Activated naive CD4-positive, alpha-beta T cell treated with anti-CD3 and anti-CD28 coated beads, Interleukin-2, amount 50 U/mL, for 24 hours (primary cell): Measurements from ENCODE around the gene NPHP4.

Experiments
- H3K27ac Mint-ChIP-seq: one replicate; pipeline ENCODE4 v1.8.0; 2021; ENCODE audit warnings: mild to moderate bottlenecking, mixed read lengths
- H3K27me3 Mint-ChIP-seq: one replicate; pipeline ENCODE4 v1.8.0; 2021; ENCODE audit warnings: mixed read lengths
- H3K36me3 Mint-ChIP-seq: one replicate; pipeline ENCODE4 v1.8.0; 2021; ENCODE audit warnings: mixed read lengths
- H3K4me1 Mint-ChIP-seq: one replicate; pipeline ENCODE4 v1.8.0; 2021; ENCODE audit warnings: mixed read lengths
- H3K4me3 Mint-ChIP-seq: one replicate; pipeline ENCODE4 v1.8.0; 2021; ENCODE audit warnings: mild to moderate bottlenecking, mixed read lengths
- H3K9me3 Mint-ChIP-seq: one replicate; pipeline ENCODE4 v1.8.0; 2021; ENCODE audit warnings: mixed read lengths

The NPHP4 gene

DNA sequence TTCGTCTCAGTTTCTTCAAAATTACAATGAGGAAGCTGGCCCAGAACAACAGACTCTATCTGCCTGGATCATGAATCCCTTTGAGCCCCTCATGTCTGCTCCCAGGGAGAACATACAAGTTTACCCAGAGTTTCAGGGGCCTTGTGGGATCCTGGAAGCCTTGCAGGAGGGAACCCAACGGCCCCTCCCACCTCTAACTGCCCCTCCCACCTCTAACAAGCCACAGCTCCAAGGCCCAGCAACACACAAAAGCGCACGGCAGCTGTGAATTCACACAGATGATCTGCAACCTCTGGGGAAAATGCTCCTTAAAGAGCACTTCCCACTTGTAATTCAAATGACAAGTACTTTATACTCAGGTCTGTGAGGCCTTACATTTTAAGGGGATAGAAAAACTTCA, 113.3 kb downstream of the NPHP4 start:
- Mint-ChIP-seq H3K27me3 (no peaks in the 10 kb centered on the region), H3K9me3 (no peaks in the 10 kb centered on the region), H3K4me3 (no peak overlapping the region), H3K36me3 (peaks cover 19% of the 10 kb centered on the region), H3K4me1 (no peaks in the 10 kb centered on the region), H3K27ac (no peak overlapping the region)

DNA sequence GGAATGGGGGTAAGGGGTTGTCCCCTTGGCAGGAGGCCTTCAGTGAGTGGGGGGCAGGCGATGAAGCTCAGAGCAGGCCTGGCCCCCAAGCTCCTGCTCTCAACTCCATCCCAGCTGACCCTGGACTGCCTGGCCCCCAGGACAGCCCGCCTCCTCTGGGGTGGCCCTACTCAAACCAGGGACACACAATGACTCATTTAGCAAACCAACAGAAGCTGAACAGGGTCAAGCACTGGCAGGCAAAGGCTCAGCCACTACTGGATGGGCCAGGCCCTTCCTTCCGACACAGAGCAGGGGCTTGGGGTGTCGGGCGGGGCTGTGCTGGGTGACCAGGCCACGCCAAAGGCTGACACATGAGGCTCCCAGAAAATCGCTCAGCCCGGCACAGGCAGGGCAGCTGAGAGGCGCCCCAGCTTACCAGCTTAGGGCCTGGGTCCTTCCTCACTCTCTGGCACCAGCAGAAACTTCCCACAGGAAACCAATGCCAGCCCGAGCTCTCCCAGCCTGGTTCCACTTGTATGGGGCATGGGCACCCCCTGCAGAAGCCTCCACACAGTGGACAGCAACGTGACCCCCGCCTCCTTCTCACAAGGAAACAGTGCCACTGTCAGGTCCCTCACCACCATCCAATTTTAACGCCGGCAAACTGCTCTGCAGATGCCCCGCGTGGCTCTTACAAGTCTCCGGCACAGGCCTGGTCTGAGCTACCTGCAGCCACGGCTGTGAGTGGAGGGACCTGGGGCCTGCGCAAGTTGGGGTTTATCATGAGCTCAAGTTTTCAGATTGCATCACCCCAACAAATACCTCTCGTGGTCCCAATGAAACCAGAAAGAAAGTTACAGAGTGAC, 114.3 kb downstream of the NPHP4 start:
- no peaks in the 10 kb centered on the region for H3K4me1 Mint-ChIP-seq

DNA sequence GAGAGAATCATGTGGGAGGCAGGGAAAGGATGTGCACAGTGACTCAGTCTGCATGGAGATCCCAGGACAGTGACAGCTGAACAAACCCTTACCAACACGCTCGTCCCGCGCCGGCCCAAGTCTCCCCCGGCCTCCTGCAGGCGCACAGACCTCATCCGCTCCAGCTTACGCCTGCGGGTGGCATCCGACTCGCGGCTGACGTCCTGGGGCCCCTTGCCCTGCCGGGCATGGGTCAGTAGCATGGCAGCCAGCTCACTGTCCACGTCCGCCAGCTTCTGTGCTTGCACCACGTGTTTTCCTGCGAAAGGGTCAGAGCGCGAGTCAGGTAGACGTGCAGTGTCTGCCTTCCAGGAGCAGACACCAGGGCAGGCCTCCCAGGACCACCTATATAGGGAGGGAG, 115.2 kb downstream of the NPHP4 start:
- no peaks in the 10 kb centered on the region for H3K9me3 Mint-ChIP-seq
- H3K4me1 Mint-ChIP-seq: no peaks in the 10 kb centered on the region
- no peak overlapping the region for H3K27ac Mint-ChIP-seq
- peaks cover 16% of the 10 kb centered on the region for H3K36me3 Mint-ChIP-seq
- H3K4me3 Mint-ChIP-seq: no peak overlapping the region
- no peaks in the 10 kb centered on the region for H3K27me3 Mint-ChIP-seq

More for the DNA sequence above, 114.3 kb downstream of the NPHP4 start:
- H3K9me3 Mint-ChIP-seq: no peaks in the 10 kb centered on the region
- H3K27me3 Mint-ChIP-seq: no peaks in the 10 kb centered on the region
- H3K4me3 Mint-ChIP-seq: no peak overlapping the region
- no peak overlapping the region for H3K27ac Mint-ChIP-seq
- H3K36me3 Mint-ChIP-seq: peaks cover 21% of the 10 kb centered on the region

DNA sequence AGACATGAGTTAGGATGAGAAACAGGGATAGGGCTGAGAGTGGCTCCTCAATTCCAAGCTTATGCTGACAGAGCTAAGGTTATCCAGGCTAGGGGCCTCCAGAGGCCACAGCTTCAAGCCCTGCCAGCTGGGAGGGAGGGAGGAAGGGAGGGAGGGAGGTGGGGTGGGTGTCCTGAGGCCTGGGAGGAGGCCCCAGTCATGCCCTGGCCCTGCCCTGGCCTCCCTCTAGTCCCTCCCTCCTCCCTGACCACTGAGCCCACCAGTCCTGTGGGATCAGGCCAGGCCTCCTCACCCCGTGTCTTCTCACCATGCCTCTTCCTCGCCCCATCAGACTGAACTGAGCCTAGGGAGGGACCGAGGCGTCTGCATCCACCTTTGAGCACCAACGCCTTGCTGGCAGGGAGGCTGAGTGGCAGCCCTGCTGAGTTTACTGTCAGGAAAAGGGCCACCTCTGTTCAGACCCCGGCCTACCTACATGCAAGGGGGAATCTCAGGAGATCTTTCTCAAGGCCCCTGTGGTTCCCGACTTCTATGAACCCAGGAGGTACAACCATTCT, 116.1 kb downstream of the NPHP4 start:
- no peaks in the 10 kb centered on the region for H3K27me3 Mint-ChIP-seq
- H3K27ac Mint-ChIP-seq: no peak overlapping the region
- no peak overlapping the region for H3K4me3 Mint-ChIP-seq
- peaks cover 18% of the 10 kb centered on the region for H3K36me3 Mint-ChIP-seq
- no peaks in the 10 kb centered on the region for H3K4me1 Mint-ChIP-seq
- no peaks in the 10 kb centered on the region for H3K9me3 Mint-ChIP-seq

GRCh38 chr1:5875345-5875910, 116.8 kb downstream of the NPHP4 start:
- no peaks in the 10 kb centered on the region for H3K4me1 Mint-ChIP-seq
- peaks cover 15% of the 10 kb centered on the region for H3K36me3 Mint-ChIP-seq

DNA sequence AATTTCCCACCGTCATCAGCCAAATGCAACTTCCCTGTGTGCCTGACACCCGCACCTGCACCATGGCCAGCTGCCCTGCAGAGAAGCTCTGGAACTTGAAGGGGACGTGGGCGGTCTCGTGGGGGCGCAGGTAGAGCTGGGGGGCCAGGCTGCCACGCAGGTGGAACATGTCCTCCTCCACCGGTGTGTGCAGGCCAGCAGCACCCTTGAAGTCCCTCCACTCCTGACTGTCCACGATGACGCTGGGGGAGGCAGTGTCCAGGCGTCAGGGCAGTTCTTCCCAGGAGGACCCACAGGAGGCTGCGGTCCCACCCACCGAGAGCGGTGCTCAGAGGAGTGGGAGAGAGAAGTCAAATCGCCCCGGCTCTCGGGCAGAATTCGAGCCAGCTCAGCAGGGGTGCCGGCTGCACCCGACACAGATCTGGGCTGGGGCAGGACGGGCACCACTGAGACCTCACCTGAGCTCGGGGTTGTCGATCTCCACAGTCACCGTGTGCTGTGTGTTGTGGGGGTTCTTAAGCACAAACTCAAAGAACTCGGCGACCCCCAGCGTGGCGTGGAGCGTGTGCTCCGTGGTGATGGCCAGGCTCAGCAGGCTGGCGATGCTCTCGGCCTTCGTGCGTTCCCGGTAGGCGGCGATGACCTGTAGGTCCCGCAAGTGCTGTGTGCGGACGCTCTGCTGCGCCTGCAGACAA, 117.7 kb downstream of the NPHP4 start:
- Mint-ChIP-seq H3K4me1 (no peaks in the 10 kb centered on the region), H3K9me3 (no peaks in the 10 kb centered on the region), H3K27ac (no peak overlapping the region), H3K27me3 (no peaks in the 10 kb centered on the region), H3K4me3 (no peak overlapping the region), H3K36me3 (peaks cover 9% of the 10 kb centered on the region)

More at GRCh38 chr1:5875345-5875910, 116.8 kb downstream of the NPHP4 start:
- Mint-ChIP-seq H3K9me3 (no peaks in the 10 kb centered on the region), H3K27me3 (no peaks in the 10 kb centered on the region), H3K4me3 (no peak overlapping the region), H3K27ac (no peak overlapping the region)

DNA sequence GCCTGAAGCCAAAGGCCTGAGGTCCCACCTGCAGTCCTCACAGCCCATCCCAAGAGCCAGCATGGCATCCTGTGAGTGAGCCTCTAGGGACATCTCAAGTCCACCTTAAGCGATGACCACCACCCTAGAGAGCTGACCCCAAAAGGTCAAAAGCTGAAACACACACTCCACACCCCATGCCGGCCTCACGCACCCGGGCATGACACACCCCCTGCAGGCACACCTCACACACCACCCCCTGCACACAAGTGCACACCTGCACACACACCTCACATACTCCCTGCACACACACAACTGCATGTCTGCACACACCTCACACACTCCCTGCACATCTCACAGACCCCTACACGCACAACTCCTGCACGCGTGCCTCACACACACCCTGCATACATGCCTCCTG, 118.7 kb downstream of the NPHP4 start:
- no peak overlapping the region for H3K27ac Mint-ChIP-seq
- H3K36me3 Mint-ChIP-seq: peaks cover 6% of the 10 kb centered on the region
- H3K27me3 Mint-ChIP-seq: no peaks in the 10 kb centered on the region
- no peak overlapping the region for H3K4me3 Mint-ChIP-seq
- no peaks in the 10 kb centered on the region for H3K9me3 Mint-ChIP-seq
- H3K4me1 Mint-ChIP-seq: no peaks in the 10 kb centered on the region

DNA sequence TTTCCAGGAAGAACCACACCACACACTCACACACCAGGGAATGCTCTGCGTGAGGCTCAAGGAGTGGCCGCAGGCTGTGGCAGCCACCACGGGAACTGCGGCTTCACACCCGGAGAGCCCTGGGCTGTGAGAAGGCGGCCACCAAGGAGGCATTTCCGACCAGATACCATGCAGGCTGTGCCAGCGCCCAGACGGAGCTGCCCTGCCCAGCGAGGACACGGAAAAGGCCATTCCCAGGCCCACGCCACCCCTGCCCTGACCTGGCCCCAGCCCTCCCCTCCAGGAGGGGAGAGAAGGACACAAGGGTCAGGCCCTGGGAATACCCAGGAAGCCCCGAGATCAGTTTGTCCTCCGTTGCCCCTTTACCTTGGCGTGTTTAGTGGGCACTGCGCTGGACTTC, 119.3 kb downstream of the NPHP4 start:
- Mint-ChIP-seq H3K27me3 (no peaks in the 10 kb centered on the region), H3K36me3 (peaks cover 6% of the 10 kb centered on the region), H3K4me3 (no peak overlapping the region), H3K27ac (no peak overlapping the region), H3K4me1 (no peaks in the 10 kb centered on the region), H3K9me3 (no peaks in the 10 kb centered on the region)

- H3K4me3 Mint-ChIP-seq: no peak overlapping the region
- peaks cover 5% of the 10 kb centered on the region for H3K36me3 Mint-ChIP-seq
- H3K27ac Mint-ChIP-seq: no peak overlapping the region
- no peaks in the 10 kb centered on the region for H3K9me3 Mint-ChIP-seq
- no peaks in the 10 kb centered on the region for H3K27me3 Mint-ChIP-seq
- no peaks in the 10 kb centered on the region for H3K4me1 Mint-ChIP-seq
These were observed 123.2 kb downstream of the NPHP4 start for GRCh38 chr1:5868931-5869500.

- Mint-ChIP-seq H3K36me3 (peaks cover 2% of the 10 kb centered on the region), H3K27ac (no peak overlapping the region), H3K4me3 (no peak overlapping the region), H3K27me3 (no peaks in the 10 kb centered on the region), H3K4me1 (no peaks in the 10 kb centered on the region), H3K9me3 (no peaks in the 10 kb centered on the region)
These were observed 126.5 kb downstream of the NPHP4 start for GRCh38 chr1:5865774-5866173.

GRCh38 chr1:5865056-5865455, 127.2 kb downstream of the NPHP4 start:
- Mint-ChIP-seq H3K27ac (no peak overlapping the region), H3K4me3 (no peak overlapping the region), H3K9me3 (no peaks in the 10 kb centered on the region), H3K4me1 (no peaks in the 10 kb centered on the region), H3K27me3 (no peaks in the 10 kb centered on the region), H3K36me3 (peaks cover 2% of the 10 kb centered on the region)

DNA sequence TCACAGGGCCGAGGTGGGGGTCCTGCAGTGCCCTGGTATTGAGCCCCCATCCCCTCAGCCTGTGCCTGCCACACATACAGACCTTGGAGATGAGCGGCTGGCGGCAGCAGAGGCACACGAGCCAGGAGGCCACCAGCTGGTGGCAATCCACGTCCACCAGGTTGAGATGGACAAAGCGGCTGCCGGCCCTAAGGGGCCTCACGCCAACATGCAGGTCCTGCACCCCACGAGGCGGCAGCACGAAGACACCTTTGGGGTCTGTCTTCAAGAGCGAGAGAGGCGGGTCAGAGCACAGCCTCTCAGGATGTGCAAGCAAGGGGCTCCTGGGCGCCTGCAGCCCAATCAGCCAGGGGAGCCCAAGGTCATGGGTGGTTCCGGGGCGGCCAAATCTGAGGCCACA, 128.0 kb downstream of the NPHP4 start:
- no peak overlapping the region for H3K27ac Mint-ChIP-seq
- no peaks in the 10 kb centered on the region for H3K4me1 Mint-ChIP-seq
- H3K9me3 Mint-ChIP-seq: no peaks in the 10 kb centered on the region

DNA sequence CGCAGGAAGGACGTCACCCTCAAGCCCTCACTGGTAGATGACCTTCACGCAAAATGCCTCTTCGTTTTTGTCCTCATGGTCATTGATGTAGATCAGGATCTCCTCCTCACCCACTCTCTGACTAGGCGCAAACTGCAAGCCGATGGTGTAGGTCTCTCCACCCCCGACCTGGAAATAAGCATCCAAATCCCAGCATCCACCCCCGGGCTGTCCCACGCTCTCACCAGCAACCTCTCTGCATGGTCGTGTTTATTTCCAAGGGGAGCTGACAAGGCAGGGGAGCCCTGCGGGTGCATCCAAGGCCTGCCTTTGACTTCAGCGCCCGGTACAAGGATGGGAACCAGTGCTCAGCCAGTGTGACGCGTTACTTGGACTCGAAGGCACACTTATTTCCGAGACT, 129.0 kb downstream of the NPHP4 start:
- H3K4me3 Mint-ChIP-seq: no peak overlapping the region
- H3K27me3 Mint-ChIP-seq: no peaks in the 10 kb centered on the region
- no peaks in the 10 kb centered on the region for H3K4me1 Mint-ChIP-seq
- H3K36me3 Mint-ChIP-seq: peaks cover 2% of the 10 kb centered on the region
- H3K27ac Mint-ChIP-seq: no peak overlapping the region
- no peaks in the 10 kb centered on the region for H3K9me3 Mint-ChIP-seq

More for the DNA sequence above, 128.0 kb downstream of the NPHP4 start:
- H3K4me3 Mint-ChIP-seq: no peak overlapping the region
- H3K36me3 Mint-ChIP-seq: peaks cover 2% of the 10 kb centered on the region
- H3K27me3 Mint-ChIP-seq: no peaks in the 10 kb centered on the region

DNA sequence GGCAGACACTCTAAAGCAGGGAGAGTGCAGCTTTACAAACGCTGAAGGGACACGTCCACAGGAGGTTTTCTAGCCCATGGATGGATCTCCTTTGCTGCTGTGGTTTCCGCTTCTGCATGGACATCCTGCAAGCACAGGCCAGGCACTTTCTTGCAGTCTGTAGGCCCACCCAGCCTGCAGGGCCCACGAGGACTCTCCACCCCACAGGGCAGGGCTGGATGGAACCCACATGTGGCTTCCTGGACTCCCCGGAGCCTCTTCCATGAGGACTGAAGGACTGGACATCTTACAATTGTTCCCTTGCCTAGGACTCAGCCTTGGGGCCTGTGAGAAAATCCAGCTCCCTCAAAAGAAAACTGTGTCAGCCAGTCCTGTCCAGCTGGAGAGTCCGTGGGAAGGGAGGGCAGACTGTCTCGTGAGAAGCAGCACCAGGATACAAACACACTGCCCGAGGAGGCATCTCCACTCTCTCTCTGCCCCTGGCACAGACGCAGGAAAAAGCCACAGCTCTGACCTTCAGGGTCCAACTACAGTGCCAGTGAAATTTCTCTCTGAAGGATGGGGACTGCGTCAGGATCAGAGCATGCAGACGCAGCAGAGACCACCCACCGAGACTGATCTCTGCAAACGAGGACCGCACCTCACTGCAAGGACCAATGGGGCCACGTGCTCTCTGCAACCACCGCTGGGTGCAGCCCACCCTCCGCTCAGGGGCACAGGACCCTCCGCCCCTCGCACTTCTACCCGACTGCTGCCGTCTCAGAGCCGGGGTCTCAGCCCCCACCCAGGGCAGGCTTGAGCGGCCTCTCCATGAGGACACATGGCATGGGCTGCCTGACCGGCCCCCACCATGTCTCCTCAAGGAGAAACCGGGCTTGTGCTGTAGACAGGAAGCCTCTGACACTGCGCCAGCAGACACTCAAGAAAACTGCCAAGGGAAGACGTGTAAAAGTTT, 130.1 kb downstream of the NPHP4 start:
- Mint-ChIP-seq H3K27me3 (no peaks in the 10 kb centered on the region), H3K36me3 (peaks cover 2% of the 10 kb centered on the region), H3K4me1 (no peaks in the 10 kb centered on the region), H3K9me3 (no peaks in the 10 kb centered on the region), H3K4me3 (no peak overlapping the region), H3K27ac (no peak overlapping the region)

- H3K27me3 Mint-ChIP-seq: no peaks in the 10 kb centered on the region
- H3K9me3 Mint-ChIP-seq: no peaks in the 10 kb centered on the region
- H3K4me3 Mint-ChIP-seq: no peak overlapping the region
- H3K4me1 Mint-ChIP-seq: no peaks in the 10 kb centered on the region
- H3K27ac Mint-ChIP-seq: no peak overlapping the region
- peaks cover 2% of the 10 kb centered on the region for H3K36me3 Mint-ChIP-seq
These were observed 131.9 kb downstream of the NPHP4 start for GRCh38 chr1:5860277-5860676.
